Measurements from ENCODE around the gene FZD4.
"Not testable (repeated sequence)": the region's sequence is repeated elsewhere in the genome, so short reads cannot be mapped to it uniquely, and the experiment has no call there.

FZD4 gene

GRCh38 chr11:86938203-86938899 is 16.8 kb downstream of the FZD4 start:
- DNase-seq (ENCODE audit: low read depth), result no peak

GRCh38 chr11:86937193-86937806 is 17.9 kb downstream of the FZD4 start:
- not testable (repeated sequence) for DNase-seq (ENCODE audit: low read depth)

- DNase-seq (ENCODE audit: low read depth), result no peak
These were observed 20.1 kb downstream of the FZD4 start for GRCh38 chr11:86934926-86935579.

DNA sequence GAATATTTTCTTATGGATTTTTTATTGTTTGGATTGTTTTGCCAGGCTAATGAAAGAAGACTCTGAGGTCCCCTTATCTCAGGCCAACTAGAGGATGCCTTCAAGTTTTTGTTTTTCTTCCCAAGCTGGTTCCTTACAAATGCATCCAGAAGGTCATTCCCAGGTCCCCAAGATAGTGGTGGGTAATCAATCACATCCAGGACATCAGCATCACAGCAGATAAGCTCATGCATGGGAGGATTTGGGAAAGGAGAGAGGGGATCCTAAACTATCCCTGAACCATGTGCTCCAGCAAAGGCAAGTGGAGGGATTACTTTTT is 20.7 kb downstream of the FZD4 start:
- no peak for DNase-seq (ENCODE audit: low read depth)

GRCh38 chr11:86933891-86934581 is 21.2 kb downstream of the FZD4 start:
- DNase-seq (ENCODE audit: low read depth), result no peak

- DNase-seq (ENCODE audit: low read depth), result no peak
These were observed 22.0 kb downstream of the FZD4 start for GRCh38 chr11:86932924-86933875.

GRCh38 chr11:86932259-86932585 is 23.0 kb downstream of the FZD4 start:
- no peak for DNase-seq (ENCODE audit: low read depth)

DNA sequence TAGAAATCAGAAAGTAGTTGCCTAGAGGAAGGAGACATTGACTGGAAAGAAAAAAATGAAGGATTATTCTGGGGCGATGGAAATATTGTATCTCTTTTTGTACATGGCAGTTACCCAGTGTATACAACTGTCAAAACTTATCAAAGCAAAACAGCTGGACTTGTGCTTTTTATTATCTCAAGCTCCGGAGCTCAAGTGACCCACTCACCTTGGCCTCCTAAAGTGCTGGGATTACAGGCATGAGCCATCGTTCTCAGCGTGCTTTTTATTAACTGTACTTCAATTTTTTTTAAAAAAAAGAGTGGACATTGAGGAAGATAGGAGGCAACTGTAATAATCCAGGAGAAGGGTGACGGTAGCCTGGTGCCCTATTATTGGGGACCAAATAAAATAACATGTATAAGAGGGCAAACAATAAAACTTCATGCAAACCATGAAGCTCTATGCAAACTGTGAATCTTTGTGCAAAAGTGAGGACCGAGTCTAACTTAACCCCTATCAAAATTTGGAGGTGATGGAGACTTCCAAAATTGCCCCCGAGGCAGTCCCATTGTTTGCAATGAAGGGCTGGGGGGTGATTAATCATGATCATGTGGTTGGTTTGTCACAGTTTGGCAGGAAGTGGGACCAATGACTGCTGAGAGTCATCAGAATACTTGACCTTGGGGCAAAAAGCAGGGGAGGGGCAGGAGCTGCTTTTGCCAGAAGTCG is 23.5 kb downstream of the FZD4 start:
- DNase-seq (ENCODE audit: low read depth), result no peak

DNA sequence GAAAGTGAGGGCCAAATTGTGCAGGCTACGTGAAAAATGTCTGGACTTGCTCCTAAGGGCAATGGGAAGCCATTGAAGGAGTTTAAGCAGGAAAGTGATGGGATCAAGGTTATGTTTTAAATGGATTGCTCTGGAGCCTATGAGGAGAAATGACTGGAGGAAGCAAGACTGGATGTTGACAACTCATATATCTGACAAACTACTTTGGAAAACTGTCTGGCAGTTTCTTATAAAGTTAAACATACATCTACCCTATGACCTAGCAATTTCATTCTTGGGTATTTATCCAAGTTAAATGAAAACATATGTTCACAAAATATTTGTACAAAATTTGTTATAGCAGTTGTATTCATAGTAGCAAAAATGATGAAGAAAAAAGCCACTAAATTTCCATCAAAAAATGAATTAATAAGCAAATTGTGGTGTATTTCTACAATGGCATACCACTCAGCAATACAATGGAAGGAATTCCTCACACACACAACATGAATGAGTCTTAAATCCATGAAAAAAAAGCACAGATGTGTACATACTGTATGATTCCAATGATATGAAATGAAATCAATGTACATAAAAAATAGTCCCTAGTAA is 24.1 kb downstream of the FZD4 start:
- DNase-seq (ENCODE audit: low read depth), result no peak

DNA sequence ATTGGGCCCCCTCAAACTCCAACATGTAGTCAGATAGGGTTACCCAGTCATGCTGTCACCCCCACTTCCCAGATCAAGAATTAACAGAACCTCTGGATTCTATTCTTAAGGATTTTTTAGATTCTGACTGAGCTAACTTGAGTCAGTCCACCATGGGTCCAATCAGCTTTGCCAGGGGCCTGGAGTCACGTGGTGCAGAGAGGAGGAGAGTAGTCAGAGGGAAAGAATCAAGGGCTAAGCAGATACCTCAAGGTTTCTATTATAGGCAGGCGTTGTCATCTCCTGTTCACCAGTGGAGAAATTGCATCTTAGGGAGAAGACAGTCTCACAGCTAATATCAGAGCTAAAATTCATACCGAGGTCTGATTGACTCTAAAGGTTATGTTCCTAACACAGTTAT is 28.2 kb downstream of the FZD4 start:
- DNase-seq (ENCODE audit: low read depth), result no peak

- no peak for DNase-seq (ENCODE audit: low read depth)
These were observed 31.0 kb downstream of the FZD4 start for GRCh38 chr11:86923999-86924766.

- DNase-seq (ENCODE audit: low read depth), result no peak
These were observed 33.0 kb downstream of the FZD4 start for GRCh38 chr11:86922225-86922624.

- DNase-seq (ENCODE audit: low read depth), result no peak
These were observed 35.5 kb downstream of the FZD4 start for GRCh38 chr11:86919557-86920210.

DNA sequence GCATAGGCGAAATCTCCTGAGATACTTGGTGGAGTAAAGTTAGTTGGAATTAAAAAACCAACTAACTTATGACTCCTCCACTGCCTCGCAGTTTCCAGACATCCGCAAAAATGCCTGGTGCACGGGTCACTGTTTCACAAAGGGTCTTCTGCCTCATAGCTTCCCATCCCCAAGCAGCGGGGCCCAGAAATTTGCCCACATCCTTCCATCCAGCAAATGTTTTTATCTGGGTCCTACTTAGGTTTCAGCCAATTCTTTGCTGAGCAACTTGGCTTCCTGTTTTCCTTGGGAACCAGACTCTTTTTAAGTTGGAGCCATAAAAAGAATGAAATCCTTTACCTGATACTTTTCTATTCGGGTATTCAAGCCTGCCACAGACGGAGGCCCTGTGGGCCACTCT is 36.2 kb downstream of the FZD4 start:
- no peak for DNase-seq (ENCODE audit: low read depth)

GRCh38 chr11:86918496-86918895 is 36.7 kb downstream of the FZD4 start:
- no peak for DNase-seq (ENCODE audit: low read depth)

- DNase-seq (ENCODE audit: low read depth), result no peak
These were observed 37.6 kb downstream of the FZD4 start for GRCh38 chr11:86917589-86917988.

DNA sequence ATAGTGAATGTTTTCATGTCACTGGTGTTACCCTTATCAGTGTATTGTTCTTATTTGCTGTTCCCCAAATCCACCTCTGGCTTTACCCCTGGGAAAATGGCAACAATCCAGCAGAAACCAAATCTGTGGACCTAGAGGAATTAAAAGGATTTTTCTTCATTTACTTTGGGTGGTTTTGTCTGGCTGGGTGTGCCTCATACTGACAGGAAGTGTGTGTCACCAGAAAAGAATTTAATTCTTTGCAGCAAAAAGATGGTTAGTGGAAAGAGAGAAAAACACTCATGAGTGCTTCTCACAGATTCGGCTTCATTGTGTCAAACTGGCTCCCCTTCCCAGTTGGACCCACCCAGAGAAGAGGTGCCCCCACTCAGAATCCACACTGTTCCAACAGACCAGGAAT is 38.9 kb downstream of the FZD4 start:
- DNase-seq (ENCODE audit: low read depth), result no peak

DNA sequence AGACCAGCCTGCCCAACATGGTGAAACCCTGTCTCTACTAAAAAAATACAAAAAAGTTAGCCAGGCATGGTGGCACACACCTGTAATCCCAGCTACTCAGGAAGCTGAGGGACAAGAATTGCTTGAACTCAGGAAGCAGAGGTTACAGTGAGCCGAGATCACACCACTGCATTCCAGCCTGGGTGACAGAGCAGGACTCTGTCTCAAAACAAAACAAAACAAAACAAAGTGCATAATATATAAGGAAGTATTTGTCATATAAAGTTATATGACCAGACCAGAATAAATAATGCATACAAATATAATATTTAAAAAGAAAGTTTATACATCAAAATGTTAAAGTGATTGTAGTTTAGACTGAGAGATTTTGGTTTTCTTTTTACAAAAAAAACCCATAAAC is 39.3 kb downstream of the FZD4 start:
- DNase-seq (ENCODE audit: low read depth), result not testable (repeated sequence)

GRCh38 chr11:86914865-86915519 is 40.2 kb downstream of the FZD4 start:
- no peak for DNase-seq (ENCODE audit: low read depth)
